Stimulated activated CD8-positive, alpha-beta memory T cell treated with anti-CD3 and anti-CD28 coated beads, Interleukin-12 subunit alpha, Interleukin-12 subunit beta, amount 100 ng/mL, for 24 hours (primary cell): ENCODE measurements around the gene MAP6.

ENCODE experiments used
- DNase-seq: peaks from one replicate; pipeline ENCODE4 v3.0.0-alpha.2; 2020; ENCODE audit errors: extremely low read depth

The MAP6 gene

GRCh38 chr11:75631086-75631730 lies 37.6 kb downstream of the MAP6 start:
- DNase-seq: no peak

DNA sequence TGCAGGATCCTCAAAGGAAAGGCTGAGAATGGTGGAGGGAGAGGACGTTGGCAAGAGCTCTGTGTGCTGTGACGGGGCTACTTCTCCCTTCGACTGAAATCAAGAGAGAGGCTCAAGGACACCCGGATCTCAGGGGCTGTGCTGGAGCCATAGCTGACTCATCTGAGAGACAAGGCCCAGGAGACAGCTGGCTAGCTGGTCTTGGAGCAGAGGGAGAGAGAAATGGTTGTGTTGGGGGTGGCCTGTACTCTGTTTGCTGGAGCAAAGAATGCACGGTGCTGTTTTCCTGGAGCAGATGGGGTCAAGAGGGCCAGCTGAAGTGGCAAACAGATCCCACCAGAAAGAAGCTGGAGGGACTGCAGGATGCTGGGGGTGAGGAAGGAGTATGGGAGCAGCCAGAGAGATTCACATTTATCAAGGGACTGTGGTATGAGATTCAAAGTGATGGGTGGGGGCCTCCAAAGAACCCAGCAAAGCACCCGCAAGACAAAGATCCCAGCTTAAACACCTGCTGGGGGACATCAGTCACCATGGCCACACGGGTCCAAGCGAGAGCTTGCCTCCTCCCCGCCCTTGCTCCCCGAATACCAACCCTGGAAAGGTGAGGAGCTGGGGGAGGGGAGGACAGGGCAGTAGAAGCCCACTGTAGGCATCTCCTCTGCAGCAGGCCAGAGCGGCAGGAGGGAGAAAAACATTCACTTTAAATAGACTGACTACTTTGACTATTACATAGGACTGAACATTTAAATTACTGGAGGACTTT lies 40.8 kb downstream of the MAP6 start:
- no peak for DNase-seq

DNA sequence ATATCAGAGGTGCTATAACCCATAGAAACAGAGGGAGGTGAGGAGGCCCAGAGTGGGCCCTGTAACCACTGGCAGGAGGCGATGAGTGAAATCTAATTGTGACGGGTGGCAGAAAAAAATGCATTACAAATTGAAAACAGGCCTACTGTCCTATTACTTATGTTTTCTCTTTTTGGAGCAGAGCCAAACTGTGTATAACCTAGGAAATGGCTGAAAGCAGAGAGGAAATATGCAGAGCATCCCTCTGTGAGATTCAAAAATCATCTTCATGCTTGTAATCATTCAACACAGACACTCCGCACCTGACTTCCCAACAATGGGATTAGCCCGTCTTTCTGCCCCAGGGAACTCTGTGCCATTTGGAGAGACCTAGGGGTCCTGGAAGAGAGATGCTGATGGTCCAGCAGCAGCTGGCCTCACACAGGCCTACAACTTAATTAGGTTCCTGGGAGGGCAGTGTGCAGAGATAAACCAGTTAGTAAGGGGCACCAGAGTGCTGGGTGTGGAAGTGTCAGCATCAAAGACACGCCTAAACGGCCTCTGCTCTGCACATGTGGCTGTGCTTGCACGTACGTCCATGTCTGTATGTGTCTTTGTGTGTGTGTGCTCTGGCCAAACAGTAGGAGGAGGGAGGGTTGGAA lies 41.8 kb downstream of the MAP6 start:
- no peak for DNase-seq

DNA sequence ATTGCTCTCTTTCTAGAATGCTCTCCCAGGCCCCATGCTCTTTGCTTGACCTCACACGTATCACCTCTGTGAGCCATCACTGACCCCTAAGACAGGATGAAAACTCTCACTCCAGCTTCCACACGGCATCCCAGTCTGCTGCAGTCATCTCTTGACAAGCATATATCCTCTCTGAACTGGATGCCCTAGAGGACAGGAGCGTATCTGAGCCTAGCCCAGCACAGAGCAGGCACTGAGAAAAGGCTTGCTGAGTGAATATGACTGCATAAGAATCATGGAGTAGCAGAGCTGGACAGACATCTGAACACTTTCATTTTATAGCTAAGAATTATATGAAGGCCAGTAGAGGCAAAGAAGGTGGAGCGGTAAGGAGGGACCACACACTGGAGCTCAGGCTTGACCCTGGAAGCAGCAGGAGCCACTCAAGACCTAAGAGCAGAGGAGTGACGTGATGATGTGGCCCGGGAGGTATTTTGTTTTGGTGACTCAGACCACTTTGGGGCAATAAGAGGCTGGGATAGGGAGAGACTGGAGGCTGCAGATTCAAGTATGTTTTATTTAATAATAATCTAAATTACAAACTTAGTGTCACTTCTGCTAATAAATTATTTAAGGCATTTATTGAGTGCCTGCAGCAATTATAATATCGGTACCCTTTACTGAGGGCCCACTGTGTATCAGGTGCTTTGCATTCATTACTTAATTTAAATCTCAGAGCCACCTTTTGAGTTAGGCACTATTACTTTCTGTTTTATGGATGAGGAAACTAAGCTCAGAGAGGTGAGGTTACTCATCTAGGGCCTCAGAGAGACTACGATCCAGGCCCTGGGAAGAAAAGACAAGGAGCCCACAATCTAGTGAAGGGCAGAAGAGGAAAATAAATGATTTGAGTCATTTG lies 42.6 kb downstream of the MAP6 start:
- DNase-seq: no peak

- DNase-seq: no peak
These were observed 43.8 kb downstream of the MAP6 start for GRCh38 chr11:75625021-75625420.

DNA sequence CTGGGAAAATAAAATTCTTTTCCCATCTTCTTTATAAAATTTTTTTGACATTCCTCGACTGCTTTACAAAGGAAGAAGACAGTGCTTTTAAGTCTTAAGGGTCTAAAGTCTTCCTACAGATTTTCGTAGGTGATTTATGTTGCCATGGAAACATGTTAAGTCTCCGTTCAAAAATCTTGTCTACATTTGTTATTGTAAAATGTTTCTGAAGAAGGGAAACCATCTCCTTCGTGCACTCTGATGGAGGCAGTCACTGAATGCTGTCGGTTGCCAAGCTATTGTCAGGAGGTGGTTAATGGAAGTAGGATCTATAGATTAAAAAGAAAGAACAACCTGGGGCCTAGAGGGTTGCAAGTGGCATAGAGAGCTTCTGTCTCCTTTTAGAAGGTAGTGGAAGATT lies 52.6 kb downstream of the MAP6 start:
- no peak for DNase-seq

- DNase-seq: no peak
These were observed 53.1 kb downstream of the MAP6 start for GRCh38 chr11:75615751-75616150.

GRCh38 chr11:75611823-75612222 lies 57.0 kb downstream of the MAP6 start:
- no peak for DNase-seq

DNA sequence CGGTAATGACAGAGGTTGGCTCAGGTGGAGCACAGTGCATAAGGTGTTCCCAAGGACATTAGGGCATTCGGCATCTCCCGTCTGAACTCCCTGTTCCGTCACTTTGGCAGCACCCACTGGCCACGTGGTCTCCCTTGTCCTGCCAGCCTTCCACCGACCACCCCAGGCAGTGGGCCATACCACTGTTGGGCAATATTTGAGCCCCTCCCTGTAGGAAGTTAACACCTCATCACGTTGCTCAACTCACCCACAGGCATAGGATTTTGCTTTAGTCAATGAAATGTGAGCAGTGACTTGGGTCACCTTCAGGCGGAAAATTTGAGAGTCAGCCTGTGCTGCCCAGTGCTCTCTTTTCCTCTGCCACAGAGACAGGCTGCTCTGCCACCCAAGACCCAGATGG lies 62.7 kb downstream of the MAP6 start:
- no peak for DNase-seq

DNA sequence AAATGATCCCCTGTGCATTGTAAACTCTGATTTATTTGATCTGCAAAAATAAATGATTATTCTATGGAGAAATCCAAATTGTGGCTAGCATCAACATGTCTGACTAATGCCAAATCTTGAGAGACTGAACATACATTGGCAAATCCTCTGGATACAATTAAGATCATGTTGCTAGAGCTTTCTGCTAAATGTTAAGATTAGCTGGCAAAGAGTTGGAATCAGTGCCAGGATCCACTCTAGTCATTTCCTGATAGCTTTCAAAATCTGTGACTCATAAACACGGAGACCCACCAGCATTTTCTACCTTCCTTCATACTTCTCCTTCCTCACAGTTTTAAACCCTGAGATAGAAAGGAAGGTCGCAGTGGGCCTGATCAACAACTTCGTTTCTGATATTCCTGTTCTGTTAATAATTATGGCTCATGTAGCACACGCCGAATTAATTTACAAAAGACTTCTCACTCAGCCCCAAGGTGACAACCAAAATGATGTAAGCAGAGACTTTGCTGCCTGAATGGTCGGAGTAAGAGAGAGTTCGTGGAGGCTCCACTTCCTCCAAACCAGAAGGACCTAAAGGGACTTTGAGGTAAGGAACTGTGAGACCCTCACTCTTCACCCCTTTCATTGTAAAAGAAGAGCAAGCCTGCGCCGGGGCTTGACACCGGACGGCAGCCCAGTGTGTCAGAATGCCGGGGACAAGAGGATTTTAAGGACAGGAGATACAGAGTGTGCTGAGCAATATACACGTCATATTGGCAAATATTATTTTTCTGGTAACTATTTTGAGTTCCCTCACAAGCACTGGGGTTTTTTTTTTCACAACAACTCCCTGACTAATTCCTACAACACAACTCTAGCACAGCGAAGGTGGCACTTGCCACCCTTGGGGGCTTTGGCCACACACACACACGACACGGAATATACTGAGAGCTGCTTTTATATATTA lies 64.8 kb downstream of the MAP6 start:
- no peak for DNase-seq

GRCh38 chr11:75602951-75603350 lies 65.9 kb downstream of the MAP6 start:
- no peak for DNase-seq

DNA sequence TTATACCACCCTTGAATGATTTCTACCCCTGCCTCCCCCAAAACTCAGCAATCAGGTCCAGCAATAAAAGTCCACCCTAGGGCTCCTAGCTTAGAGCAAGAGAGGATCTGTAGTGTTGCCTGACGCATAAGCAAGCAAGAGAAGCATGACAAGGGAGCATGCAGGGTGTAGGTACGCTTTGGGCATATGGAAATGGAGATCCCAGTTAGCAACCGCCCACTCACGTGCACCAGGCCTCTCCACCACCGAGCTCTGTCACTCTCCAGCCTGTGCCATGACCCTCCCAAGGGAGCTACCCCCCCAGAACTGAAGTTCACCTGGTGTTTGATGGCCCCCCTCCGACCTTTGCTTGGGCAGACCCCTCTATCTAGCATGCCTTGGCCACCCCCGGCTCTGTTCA lies 67.3 kb downstream of the MAP6 start:
- DNase-seq: no peak

DNA sequence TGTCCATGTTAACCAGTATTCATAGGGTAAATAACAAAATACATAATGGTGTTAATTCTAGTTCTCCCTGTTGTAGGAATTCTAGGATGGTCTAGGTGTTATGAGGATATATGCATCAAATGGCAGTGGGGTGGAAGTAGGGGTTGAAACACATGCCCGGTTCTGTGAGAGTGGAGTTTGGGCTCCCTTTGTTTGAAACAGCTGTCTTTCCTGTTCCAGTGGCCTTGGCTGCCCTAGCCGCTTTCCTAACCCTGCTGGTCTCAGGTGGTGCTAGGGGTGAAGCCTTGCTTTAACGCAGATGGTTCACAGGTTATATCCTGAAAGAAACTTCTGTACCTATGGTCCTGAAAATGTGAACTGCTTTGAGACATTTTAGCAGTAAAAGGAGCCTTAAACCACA lies 68.5 kb downstream of the MAP6 start:
- no peak for DNase-seq

- DNase-seq: no peak
These were observed 69.9 kb downstream of the MAP6 start for GRCh38 chr11:75598900-75599299.

DNA sequence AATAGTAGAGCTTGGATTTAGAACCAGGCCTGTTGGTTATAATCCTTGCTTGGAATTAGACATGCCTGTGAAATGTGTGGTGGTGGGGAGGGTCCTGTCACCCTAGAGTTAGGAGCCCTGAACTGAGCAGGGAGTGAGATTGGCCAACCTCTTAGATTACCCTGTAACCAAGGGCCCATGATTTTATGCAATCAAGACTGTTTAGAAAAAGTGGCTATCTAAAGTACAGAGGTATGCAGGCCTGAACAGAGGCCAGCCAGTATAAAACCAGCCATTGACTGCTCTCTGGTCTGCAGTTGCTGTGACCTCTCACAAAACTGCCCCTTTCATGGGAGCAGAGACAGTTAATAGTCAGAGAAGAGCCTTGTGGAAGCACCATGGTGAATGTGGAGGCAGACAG lies 70.6 kb downstream of the MAP6 start:
- DNase-seq: no peak

DNA sequence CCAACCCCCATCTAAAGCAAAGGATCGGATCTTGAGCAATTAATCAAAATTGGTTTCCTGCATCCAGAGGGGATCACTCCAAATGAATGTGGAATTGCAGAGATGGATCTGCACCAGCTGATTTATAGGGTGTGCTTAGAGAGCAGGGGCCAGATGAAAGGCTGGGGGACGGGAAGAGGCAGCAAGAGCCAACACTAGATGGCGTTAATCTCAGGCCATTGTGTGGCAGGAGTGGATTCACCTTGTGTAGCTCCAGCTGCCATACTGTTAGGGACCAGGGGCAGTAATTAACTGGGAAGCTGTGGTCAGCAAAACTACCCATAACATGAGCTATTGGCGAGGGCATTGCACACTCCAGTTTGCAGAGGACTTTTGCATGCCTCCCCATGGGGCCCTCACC lies 71.2 kb downstream of the MAP6 start:
- DNase-seq: no peak

DNA sequence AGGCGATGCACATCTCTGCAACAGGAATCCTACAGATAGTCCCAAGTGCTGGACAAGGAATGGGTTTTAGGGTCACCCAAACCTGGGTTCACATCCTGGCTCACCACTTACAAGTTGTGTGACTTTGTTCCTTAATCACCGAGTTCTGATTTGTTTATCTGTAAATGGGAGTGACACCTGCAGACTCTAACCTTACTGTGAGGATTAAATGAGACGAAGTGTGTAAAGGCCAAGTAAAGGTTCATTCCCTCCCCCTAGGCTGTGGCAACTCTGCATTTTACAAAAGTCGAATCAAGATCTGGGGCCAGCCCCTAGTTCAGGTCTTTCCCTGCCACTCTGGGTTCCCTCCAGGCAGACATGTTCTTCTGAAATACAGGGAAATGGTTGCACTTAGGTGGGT lies 71.9 kb downstream of the MAP6 start:
- no peak for DNase-seq

- DNase-seq: no peak
These were observed 73.4 kb downstream of the MAP6 start for GRCh38 chr11:75595429-75595828.

DNA sequence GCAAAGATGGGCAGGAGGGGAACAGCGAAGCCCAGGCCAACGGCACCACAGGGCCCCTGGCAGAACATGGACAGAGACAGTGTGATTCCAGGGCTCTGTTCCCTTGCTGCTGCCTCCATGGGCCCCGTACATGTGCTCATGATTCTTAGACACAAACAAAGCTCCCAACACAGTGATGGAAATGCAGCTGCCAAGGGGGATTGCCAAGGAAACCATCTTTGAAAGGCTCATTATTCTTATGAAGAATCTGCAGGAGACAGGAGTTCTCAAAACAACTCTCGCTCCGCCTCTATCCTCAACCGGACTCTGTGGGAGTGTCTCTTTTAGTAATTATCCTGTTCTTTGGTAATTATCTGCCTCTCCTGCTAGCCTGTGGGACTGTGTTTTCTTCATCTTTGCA lies 74.6 kb downstream of the MAP6 start:
- no peak for DNase-seq

DNA sequence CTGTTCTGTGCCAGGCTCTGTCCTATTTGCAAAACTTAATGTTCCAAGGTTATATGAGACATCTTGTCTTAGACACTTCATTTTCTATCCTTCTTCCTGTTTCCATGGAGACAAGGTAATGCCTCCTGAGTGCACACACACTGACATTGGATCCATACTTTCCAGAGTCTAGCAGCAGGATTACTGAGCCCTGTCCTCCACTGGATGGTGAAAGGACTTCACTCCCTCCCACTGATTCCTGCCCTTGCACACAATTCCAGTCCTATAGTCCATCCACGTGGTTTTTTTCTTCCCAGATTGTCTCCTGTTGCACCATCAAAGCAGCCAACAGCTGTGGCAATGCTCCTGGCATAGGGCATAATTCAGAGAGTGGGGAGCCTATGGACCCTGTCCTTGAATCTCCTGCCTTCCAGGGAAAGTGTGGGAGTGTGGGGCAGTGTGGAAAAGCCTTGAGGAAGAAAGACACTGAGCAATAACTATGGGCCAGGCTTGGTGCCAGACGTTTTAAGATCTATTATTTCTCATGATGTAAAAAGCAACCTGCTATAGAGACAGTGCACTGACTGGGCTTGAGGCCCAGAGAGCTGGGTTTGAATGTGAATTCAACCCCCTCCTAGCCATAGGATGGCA lies 75.4 kb downstream of the MAP6 start:
- DNase-seq: no peak

GRCh38 chr11:75592715-75593114 lies 76.1 kb downstream of the MAP6 start:
- no peak for DNase-seq
